ENCODE data around the gene TNMD. TPM values are rescaled to one million over a fixed set of nuclear protein-coding genes. Genes with fewer than 3 reads are reported as not detected.

Gene TNMD
- polyA plus RNA-seq, 1 donor (not counting 4 experiments of a cell fraction or from before 2014, with no cell fraction given): not detected

- FAIRE-seq (no peak), DNase-seq (ENCODE audit: low read depth, low spot score) (no peak)
- no peaks in the 10 kb centered on the region for H3K36me3 ChIP-seq (ENCODE audit: control insufficient read depth in 2 of 2, extremely low read depth in 1 of 2, insufficient read depth in 2 of 2, low read length in 2 of 2)
- H3K4me2 ChIP-seq (ENCODE audit: control insufficient read depth, extremely low read depth, insufficient read depth, low read depth, low read length): no peak overlapping the region
- H3K79me2 ChIP-seq (ENCODE audit: control insufficient read depth, insufficient read depth, low read length): no peaks in the 10 kb centered on the region
- no peak overlapping the region for H3K4me3 ChIP-seq (ENCODE audit: control insufficient read depth in 2 of 3, extremely low read depth in 1 of 3, insufficient read depth in 2 of 3, low read depth in 1 of 3, low read length in 3 of 3)
- no peak overlapping the region for H2AFZ ChIP-seq (ENCODE audit: control insufficient read depth, low read length)
- H3K9ac ChIP-seq (ENCODE audit: control insufficient read depth, extremely low read depth, insufficient read depth, low read length): no peak overlapping the region
- no peaks in the 10 kb centered on the region for H3K4me1 ChIP-seq (ENCODE audit: control insufficient read depth, extremely low read depth, insufficient read depth, low read length)
- H3K9me1 ChIP-seq (ENCODE audit: control insufficient read depth, extremely low read depth, insufficient read depth, low read length): no peaks in the 10 kb centered on the region
- no peaks in the 10 kb centered on the region for H3K27me3 ChIP-seq (ENCODE audit: control insufficient read depth, extremely low read depth, insufficient read depth, low read length)
- dilution Hi-C loops (cut with MboI; ENCODE audit: extremely low pct_ligation_motif_present, low sequenced_read_pairs): no loop called here
- no peaks in the 10 kb centered on the region for H3K9me3 ChIP-seq (ENCODE audit: control insufficient read depth, low read depth, low read length)
- H4K20me1 ChIP-seq (ENCODE audit: control insufficient read depth, extremely low read depth, insufficient read depth, low read length): no peaks in the 10 kb centered on the region
- no peak for TF ChIP-seq EZH2 (IDR thresholded peaks at IDR 0.05; ENCODE audit: low read length)
- no peak for TF ChIP-seq CTCF (optimal IDR thresholded peaks at IDR 0.05 in 1 of 3, IDR thresholded peaks at IDR 0.05 in 1 of 3, conservative IDR thresholded peaks at IDR 0.05 in 1 of 3; ENCODE audit: extremely low read depth in 1 of 3, insufficient read depth in 2 of 3, low read length in 3 of 3)
- H3K27ac ChIP-seq (ENCODE audit: control insufficient read depth, insufficient read depth, low read length): no peak overlapping the region
These were observed 41.3 kb downstream of the TNMD start for GRCh38 chrX:100625985-100626491.

GRCh38 chrX:100635040-100635439 lies 50.3 kb downstream of the TNMD start:
- TF ChIP-seq EZH2 (IDR thresholded peaks at IDR 0.05; ENCODE audit: low read length): no peak
- TF ChIP-seq CTCF (optimal IDR thresholded peaks at IDR 0.05 in 1 of 3, IDR thresholded peaks at IDR 0.05 in 1 of 3, conservative IDR thresholded peaks at IDR 0.05 in 1 of 3; ENCODE audit: extremely low read depth in 1 of 3, insufficient read depth in 2 of 3, low read length in 3 of 3): no peak
- Histone ChIP-seq H3K27me3 (ENCODE audit: control insufficient read depth, extremely low read depth, insufficient read depth, low read length) (no peaks in the 10 kb centered on the region), H3K4me1 (ENCODE audit: control insufficient read depth, extremely low read depth, insufficient read depth, low read length) (no peaks in the 10 kb centered on the region), H2AFZ (ENCODE audit: control insufficient read depth, low read length) (no peak overlapping the region), H3K36me3 (ENCODE audit: control insufficient read depth in 2 of 2, extremely low read depth in 1 of 2, insufficient read depth in 2 of 2, low read length in 2 of 2) (peaks cover 0 to 4% of the 10 kb centered on the region in 2 experiments), H3K9ac (ENCODE audit: control insufficient read depth, extremely low read depth, insufficient read depth, low read length) (no peak overlapping the region), H3K4me3 (ENCODE audit: control insufficient read depth in 2 of 3, extremely low read depth in 1 of 3, insufficient read depth in 2 of 3, low read depth in 1 of 3, low read length in 3 of 3) (no peak overlapping the region), H3K9me3 (ENCODE audit: control insufficient read depth, low read depth, low read length) (no peaks in the 10 kb centered on the region), H3K4me2 (ENCODE audit: control insufficient read depth, extremely low read depth, insufficient read depth, low read depth, low read length) (no peak overlapping the region), H4K20me1 (ENCODE audit: control insufficient read depth, extremely low read depth, insufficient read depth, low read length) (no peaks in the 10 kb centered on the region), H3K79me2 (ENCODE audit: control insufficient read depth, insufficient read depth, low read length) (no peaks in the 10 kb centered on the region), H3K27ac (ENCODE audit: control insufficient read depth, insufficient read depth, low read length) (no peak overlapping the region), H3K9me1 (ENCODE audit: control insufficient read depth, extremely low read depth, insufficient read depth, low read length) (no peaks in the 10 kb centered on the region)
- no peak for FAIRE-seq
- DNase-seq (ENCODE audit: low read depth, low spot score): no peak
- dilution Hi-C loops (cut with MboI; ENCODE audit: extremely low pct_ligation_motif_present, low sequenced_read_pairs): no loop called here
